22Rv1 (cell line): Measurements from ENCODE around the gene FOXP1.

Experiments
- H3K27ac ChIP-seq: fragments of 450-650 bp; 2 replicates; pipeline ENCODE4 v1.5.1; 2017
- CTCF ChIP-seq: fragments of 450-650 bp; IDR thresholded peaks from 2 replicates; pipeline ENCODE4 v1.5.1; 2017; ENCODE audit warnings: mild to moderate bottlenecking
- ZFX ChIP-seq: fragments of 450-650 bp; IDR thresholded peaks from 2 replicates; pipeline ENCODE4 v1.6.1; 2017; ENCODE audit warnings: antibody characterized with exemption, borderline replicate concordance

The FOXP1 gene

DNA sequence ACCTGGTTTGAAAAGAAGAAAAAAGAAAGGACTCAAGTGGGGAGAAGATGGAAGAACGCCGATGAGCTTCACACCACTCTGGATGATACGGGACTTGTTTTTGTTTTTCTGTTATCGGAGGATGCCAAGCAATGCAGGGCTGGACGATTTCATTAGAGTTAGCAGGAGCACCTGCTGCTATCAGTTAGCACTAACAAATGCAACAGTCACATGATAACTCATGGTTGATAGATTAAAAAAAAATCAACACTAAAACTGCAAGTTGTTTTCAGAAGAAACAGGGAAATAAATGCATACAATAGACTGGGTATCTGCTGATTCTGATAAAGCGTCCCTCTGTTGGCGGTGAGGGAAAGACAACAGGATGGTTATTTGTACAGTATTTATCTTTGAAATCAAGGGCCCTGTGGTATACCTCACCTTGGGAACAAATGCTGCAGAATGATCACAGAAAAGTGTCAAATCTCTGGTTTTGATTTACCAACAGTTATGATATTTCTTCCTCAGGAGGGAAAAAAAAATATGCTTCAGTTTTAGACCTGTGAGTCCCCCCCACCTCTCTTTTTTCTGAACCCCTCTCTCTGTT lies 575.1 kb downstream of the FOXP1 start:
- no peak overlapping the region for H3K27ac ChIP-seq
- no peak for TF ChIP-seq CTCF
- TF ChIP-seq ZFX = no peak

DNA sequence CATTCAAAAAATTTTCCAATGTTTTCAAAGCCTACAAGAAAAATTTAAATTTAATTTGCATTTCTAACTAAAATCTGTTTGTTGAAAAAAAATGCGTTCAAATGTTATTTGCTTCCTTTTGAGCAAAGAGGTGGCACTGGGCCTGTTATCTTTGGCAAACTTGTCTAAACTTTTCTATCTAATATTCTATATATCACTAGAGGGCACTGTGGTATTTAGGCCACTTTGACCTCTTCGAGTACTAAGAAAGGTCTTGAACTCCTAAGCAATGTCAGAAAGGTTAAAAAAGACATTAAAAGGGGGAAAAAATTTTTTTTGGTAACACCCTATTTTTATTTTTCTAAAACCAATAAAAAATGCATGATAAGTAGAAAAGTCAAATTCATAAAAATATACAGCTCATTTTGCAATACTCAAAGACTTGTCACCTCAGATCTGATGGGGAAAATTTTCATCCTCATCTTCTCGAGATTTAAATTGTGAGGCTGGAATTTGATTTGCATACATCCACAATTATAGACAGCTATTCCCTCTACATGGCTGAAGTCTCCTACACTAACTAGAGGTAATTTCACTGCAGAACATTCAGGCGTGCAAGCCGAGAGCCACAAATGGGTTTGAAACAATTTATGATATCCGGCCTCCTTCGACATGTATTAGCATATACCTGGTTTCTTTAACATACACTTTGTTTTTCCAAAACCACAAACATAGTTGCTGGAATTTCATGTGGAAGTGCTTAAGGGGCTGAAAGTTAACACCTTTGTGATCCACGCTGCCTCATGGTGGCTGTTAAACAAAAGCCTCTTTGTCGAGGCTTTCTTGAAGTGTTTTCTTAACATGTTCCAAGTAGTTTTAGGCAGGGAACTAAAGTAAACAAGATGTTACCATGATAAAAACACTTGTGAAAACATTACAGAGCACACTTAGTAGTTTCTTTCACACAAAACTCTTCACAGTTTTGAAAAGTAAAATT lies 576.4 kb downstream of the FOXP1 start:
- TF ChIP-seq ZFX = no peak
- TF ChIP-seq CTCF = peak; percentile 86
- H3K27ac ChIP-seq = peak overlapping the region; percentile 45; the same call in 1 of the 2 replicates

DNA sequence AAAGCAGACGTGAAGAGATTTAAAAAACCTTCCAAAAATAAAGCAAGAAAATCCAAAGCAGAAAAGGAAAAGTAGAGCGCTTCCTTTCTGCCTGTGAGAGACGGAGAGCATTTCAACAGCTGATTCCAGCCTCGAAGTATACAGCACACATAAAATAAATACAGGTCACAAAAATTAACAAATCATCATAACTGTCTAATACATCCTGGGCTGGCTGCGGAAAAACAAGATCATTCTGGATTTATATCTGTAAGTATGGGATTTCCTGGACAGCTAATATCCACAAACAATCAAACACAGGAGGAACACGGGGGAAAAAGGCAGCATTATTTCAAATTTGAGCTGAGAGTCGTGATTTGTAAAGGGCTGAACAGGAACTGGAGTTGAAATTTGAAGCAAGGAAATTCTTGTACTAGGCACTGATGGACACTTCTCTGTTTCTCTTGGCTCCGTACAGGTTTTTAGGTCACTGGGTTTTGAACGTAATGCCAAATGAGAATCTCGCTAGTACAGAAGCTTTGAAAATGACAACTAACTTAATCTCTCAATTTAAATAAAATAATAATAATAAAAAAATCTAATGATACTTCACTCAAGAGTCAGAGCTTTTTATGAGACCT lies 577.7 kb downstream of the FOXP1 start:
- no peak for TF ChIP-seq ZFX
- no peak for TF ChIP-seq CTCF

GRCh38 chr3:71003511-71003910 lies 580.0 kb downstream of the FOXP1 start:
- no peak overlapping the region for H3K27ac ChIP-seq
- TF ChIP-seq CTCF (no peak), ZFX (no peak)

More for the DNA sequence above, 577.7 kb downstream of the FOXP1 start:
- H3K27ac ChIP-seq = no peak overlapping the region

- no peak for TF ChIP-seq CTCF
- no peak for TF ChIP-seq ZFX
- no peak overlapping the region for H3K27ac ChIP-seq
Measured at GRCh38 chr3:71002298-71002697, 581.2 kb downstream of the FOXP1 start.

GRCh38 chr3:71001303-71001830 lies 582.2 kb downstream of the FOXP1 start:
- TF ChIP-seq CTCF = no peak
- TF ChIP-seq ZFX = no peak
- no peak overlapping the region for H3K27ac ChIP-seq

DNA sequence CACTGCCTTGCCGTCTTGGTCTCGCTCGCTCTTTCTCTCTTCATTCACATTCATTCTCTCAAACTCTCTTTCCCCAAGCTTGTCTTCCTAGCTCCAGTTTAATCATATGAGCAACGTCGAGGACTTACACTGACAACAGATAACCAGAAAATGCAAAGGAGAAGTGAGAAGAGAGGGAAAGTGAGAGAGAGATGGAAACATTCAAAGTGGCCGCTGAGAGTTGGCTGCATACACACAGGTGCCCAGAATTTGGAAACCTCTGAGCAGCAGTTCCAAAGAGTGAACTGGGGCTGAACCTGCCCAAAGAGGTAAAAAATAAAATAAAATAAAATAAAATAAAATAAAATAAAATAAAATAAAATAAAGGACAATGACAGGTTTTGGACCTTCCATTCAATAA lies 583.0 kb downstream of the FOXP1 start:
- TF ChIP-seq CTCF (no peak), ZFX (no peak)

More for the DNA sequence above, 583.0 kb downstream of the FOXP1 start:
- H3K27ac ChIP-seq = no peak overlapping the region
